Ascending aorta (tissue), 2 donors: Measurements from ENCODE around the gene CYP2U1. TPM values are rescaled to one million over a fixed set of nuclear protein-coding genes. Genes with fewer than 3 reads are reported as not detected.
"Not testable (repeated sequence)": the region's sequence is repeated elsewhere in the genome, so short reads cannot be mapped to it uniquely, and the experiment has no call there.

Experiments used
- DNase-seq, 2 donors: peaks; one replicate each; pipeline ENCODE4 v3.0.0-alpha.2; 2019; ENCODE audit warnings: low spot score in 2 of 2
- H3K27ac ChIP-seq, 2 donors: fragments of 200-600 bp; sonication (generic); one replicate each; pipeline ENCODE4 v1.5.1; 2016 to 2017; ENCODE audit warnings: mild to moderate bottlenecking in 1 of 2
- H3K27me3 ChIP-seq: fragments of 200-600 bp; sonication (generic); one replicate; pipeline ENCODE4 v1.5.1; 2017
- H3K36me3 ChIP-seq, 2 donors: fragments of 200-600 bp; sonication (generic); one replicate each; pipeline ENCODE4 v1.5.1; 2016
- H3K4me1 ChIP-seq, 2 donors: fragments of 200-600 bp; sonication (generic); one replicate each; pipeline ENCODE4 v1.5.1; 2016 to 2017; ENCODE audit warnings: mild to moderate bottlenecking in 1 of 2
- H3K4me3 ChIP-seq, 2 donors: fragments of 200-600 bp; sonication (generic); one replicate each; pipeline ENCODE4 v1.5.1; 2016 to 2017; ENCODE audit warnings: mild to moderate bottlenecking in 1 of 2
- H3K9me3 ChIP-seq, 2 donors: fragments of 200-600 bp; sonication (generic); one replicate each; pipeline ENCODE4 v1.5.1; 2016
- intact Hi-C: fragments of 100-400 bp; cut with DNase I; formaldehyde crosslinking; loops from one replicate; pipeline ENCODE4 v1.15.1; 2023
- total RNA-seq: library from RNA; depleted of rRNA; stranded (reverse); fragments of >200 nt; gene quantifications from one replicate; pipeline ENCODE4 v1.1.0, GENCODE V29; 2016
- TF ChIP-seq, protein P1 (sequence below), 3 experiments: fragments of 200-600 bp in 2 of 3; fragments of 450-650 bp in 1 of 3; sonication (generic) in 2 of 3; IDR thresholded peaks; one replicate each; pipeline ENCODE4 v1.5.1; 2016 to 2019; ENCODE audit warnings: antibody characterized with exemption in 3 of 3, mild to moderate bottlenecking in 1 of 3, moderate library complexity in 1 of 3

The CYP2U1 gene
- total RNA-seq, 1 donor from 2014 or later = 23.8 TPM

DNA sequence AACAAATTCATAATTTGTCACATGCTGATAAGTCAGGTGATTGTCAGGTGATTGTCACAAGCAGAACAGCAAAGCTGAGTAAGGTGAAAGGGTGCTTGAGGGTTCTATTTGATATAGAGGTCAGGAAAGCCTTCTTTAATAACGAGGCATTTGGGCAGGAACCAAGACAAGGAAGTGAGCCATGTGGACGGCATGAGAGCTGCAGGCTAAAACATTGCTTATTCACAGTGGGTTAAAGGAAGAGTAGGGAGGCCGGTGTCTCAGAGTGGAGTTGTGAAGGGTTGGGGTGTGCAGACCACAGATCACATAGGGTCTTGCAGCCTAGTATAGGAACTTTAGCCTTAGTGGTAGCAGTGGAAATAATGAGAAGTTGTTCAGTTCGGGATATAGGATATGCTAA, 31.3 kb upstream of the CYP2U1 start:
- no peak overlapping the region for H3K4me3 ChIP-seq
- no peak overlapping the region for H3K27ac ChIP-seq
- H3K4me1 ChIP-seq = peaks cover 0 to 14% of the 10 kb centered on the region in 2 donors
- H3K9me3 ChIP-seq = no peaks in the 10 kb centered on the region
- TF ChIP-seq, protein P1, sequence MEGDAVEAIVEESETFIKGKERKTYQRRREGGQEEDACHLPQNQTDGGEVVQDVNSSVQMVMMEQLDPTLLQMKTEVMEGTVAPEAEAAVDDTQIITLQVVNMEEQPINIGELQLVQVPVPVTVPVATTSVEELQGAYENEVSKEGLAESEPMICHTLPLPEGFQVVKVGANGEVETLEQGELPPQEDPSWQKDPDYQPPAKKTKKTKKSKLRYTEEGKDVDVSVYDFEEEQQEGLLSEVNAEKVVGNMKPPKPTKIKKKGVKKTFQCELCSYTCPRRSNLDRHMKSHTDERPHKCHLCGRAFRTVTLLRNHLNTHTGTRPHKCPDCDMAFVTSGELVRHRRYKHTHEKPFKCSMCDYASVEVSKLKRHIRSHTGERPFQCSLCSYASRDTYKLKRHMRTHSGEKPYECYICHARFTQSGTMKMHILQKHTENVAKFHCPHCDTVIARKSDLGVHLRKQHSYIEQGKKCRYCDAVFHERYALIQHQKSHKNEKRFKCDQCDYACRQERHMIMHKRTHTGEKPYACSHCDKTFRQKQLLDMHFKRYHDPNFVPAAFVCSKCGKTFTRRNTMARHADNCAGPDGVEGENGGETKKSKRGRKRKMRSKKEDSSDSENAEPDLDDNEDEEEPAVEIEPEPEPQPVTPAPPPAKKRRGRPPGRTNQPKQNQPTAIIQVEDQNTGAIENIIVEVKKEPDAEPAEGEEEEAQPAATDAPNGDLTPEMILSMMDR (IDR thresholded peaks at IDR 0.05) = no peak
- DNase-seq = no peak
- H3K27me3 ChIP-seq = no peaks in the 10 kb centered on the region
- no peaks in the 10 kb centered on the region for H3K36me3 ChIP-seq
- intact Hi-C loops = no loop called here

DNA sequence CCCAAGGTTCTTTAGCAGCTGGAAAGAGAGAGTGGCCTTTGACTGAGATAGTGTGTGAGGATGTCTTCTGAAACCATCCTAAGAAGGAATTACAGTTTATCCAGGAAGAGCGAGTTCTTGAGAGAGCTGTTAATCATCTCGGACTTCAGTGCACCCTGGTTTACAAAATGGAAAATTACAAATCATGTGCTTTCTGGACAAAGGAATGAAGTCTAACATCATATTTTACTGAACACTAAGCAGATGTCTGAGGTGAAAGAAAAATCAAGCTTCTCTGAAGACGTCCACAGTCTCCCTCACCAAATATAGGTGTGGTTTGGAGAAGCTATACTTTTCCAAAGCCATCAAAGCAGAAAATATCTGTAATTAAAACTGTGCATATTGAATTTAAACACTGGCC, 30.8 kb upstream of the CYP2U1 start:
- Histone ChIP-seq H3K4me1 (peaks cover 0 to 10% of the 10 kb centered on the region in 2 donors), H3K36me3 (no peaks in the 10 kb centered on the region), H3K4me3 (no peak overlapping the region), H3K9me3 (no peaks in the 10 kb centered on the region), H3K27ac (no peak overlapping the region), H3K27me3 (no peaks in the 10 kb centered on the region)
- DNase-seq = no peak
- intact Hi-C loops = no loop called here
- TF ChIP-seq, protein P1 (IDR thresholded peaks at IDR 0.05) = no peak

DNA sequence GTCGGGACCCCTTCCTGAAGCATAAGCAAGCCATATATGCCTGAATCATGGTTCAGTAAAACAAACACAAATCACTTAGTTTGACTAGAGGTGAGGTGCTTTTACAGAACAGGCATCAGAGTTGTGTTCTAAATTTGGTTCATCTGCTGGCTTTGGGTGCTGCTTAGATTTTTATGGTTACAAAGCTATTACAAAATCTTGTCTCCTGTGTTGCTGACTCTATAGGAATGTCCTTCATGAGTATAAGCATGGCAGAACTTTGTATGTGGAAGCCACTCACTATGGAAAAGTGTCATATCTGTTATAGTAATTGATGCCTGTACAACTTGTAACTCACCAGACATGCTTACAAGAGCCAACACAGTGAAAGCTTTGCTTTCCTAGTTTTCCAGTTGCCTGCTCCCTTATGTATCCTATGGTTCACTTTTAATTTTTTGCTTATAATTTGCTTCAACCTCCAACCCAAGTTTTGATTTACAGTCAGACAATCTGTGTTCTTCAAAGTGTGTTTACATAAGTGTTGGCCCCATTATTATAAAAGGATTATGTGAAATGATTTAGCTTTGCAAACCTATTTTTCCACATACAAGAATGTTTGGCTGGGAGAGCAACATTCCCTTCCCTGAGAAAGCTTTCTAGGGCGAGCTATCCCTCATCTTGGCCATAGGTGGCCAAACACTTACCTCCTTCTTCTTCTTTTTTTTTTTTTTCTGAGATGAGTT, 30.0 kb upstream of the CYP2U1 start:
- H3K27me3 ChIP-seq = no peaks in the 10 kb centered on the region
- H3K4me1 ChIP-seq = peaks cover 0 to 5% of the 10 kb centered on the region in 2 donors
- no peaks in the 10 kb centered on the region for H3K36me3 ChIP-seq
- intact Hi-C loops = no loop called here
- H3K27ac ChIP-seq = no peak overlapping the region
- H3K9me3 ChIP-seq = no peaks in the 10 kb centered on the region
- TF ChIP-seq, protein P1 (IDR thresholded peaks at IDR 0.05) = no peak
- H3K4me3 ChIP-seq = no peak overlapping the region
- DNase-seq = no peak

DNA sequence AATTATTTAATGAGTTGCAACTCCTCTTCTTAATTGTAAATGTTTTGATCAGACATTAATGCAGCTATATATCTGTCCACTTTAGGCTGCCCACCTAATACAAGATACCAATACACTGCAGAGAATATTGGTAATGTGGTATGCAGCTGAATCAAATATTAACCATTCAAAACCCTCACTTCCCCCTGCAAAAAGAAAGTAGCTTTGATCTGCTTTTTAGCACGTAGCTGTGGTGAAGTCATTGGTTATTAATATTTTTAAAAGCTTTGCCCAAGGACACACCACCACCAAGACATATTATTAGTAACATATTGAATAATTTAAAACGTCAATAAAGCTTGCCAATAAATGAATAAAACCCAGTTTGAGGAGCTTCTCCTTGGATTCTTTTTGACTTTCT, 28.6 kb upstream of the CYP2U1 start:
- Histone ChIP-seq H3K27ac (no peak overlapping the region), H3K36me3 (no peaks in the 10 kb centered on the region), H3K4me3 (no peak overlapping the region), H3K4me1 (peaks cover 0 to 2% of the 10 kb centered on the region in 2 donors), H3K9me3 (no peaks in the 10 kb centered on the region), H3K27me3 (no peaks in the 10 kb centered on the region)
- no peak for DNase-seq
- TF ChIP-seq, protein P1 (IDR thresholded peaks at IDR 0.05) = no peak
- intact Hi-C loops = no loop called here

DNA sequence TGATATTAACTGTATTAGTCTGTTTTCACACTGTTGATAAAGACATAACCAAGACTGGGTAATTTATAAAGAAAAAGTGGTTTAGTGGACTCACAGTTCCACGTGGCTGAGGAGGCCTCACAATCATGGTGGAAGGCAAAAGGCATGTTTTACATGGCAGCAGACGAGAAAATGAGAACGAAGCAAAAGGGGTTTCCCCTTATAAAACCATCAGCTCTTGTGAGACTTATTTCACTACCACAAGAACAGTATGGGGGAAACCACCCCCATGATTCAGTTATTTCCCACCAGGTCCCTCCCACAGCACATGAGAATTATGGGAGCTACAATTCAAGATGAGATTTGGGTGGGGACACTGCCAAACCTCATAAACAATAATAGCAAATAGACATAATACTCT, 26.3 kb upstream of the CYP2U1 start:
- H3K27ac ChIP-seq, intact Hi-C loops, H3K4me3 ChIP-seq, H3K27me3 ChIP-seq, H3K9me3 ChIP-seq, DNase-seq, H3K4me1 ChIP-seq: not testable (repeated sequence)
- peaks cover 5 to 15% of the 10 kb centered on the region in 2 donors for H3K36me3 ChIP-seq

DNA sequence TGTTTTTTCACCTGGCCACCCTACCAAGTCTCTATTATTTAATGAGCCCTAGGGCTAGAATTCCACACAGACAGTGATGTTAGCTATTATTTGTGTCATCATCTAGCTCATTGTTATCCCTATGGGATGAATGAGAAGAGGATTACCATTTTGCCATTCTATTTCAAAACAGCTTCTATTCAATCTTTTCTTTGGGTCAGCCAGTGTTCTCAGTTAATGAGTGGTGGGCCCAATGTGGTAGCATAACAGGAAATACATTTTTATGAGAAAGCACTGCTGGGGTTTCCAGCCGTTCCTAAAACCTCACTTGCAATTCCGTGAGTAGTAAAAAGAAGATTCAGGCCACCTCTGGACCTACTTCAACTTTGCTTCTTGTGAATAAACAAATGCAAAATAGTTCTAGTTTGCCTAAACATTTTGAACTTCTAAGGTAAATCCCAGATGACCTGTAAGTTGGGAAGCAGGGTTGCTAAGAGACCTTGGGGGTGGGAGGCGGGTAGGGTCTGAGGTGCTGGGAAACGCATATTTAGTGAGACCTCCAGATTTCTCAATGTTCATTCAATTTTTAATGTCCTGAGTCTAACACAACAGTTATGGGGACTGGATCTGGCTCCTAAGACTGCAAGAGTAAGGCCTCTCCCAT, 24.8 kb upstream of the CYP2U1 start:
- H3K36me3 ChIP-seq = peaks cover 5 to 19% of the 10 kb centered on the region in 2 donors
- H3K27me3 ChIP-seq = no peaks in the 10 kb centered on the region
- no peaks in the 10 kb centered on the region for H3K9me3 ChIP-seq
- intact Hi-C loops = no loop called here
- DNase-seq = no peak
- no peak overlapping the region for H3K4me3 ChIP-seq
- no peaks in the 10 kb centered on the region for H3K4me1 ChIP-seq
- H3K27ac ChIP-seq = no peak overlapping the region
- TF ChIP-seq, protein P1 (IDR thresholded peaks at IDR 0.05) = no peak
